ENCODE results near the gene CFAP210. TPM values are rescaled to one million over a fixed set of nuclear protein-coding genes. Genes with fewer than 3 reads are reported as not detected.
"Not testable (repeated sequence)": the region's sequence is repeated elsewhere in the genome, so short reads cannot be mapped to it uniquely, and the experiment has no call there.

CFAP210 gene
- total RNA-seq, 5 donors from 2014 or later (not counting 1 experiment from before 2014, with no cell fraction given): 0.35 to 0.96 TPM; not detected in 3

- no peaks in the 10 kb centered on the region for H3K9me3 Mint-ChIP-seq
- CTCF ChIA-PET: interaction anchor here in 1 of 2 donors (1.3 kb wide), 1 partner anchor 9 kb away, joined by 5 read pairs; no protein-coding TSS in a partner anchor
- H3K4me1 Mint-ChIP-seq: no peaks in the 10 kb centered on the region
Measured at GRCh38 chr2:169705927-169706326, 11.7 kb upstream of the CFAP210 start.

GRCh38 chr2:169704160-169704708, 10.0 kb upstream of the CFAP210 start:
- Histone ChIP-seq H3K27ac (ENCODE audit: low read length) (no peak overlapping the region), H3K4me1 (ENCODE audit: control insufficient read depth in 1 of 2, extremely low read depth in 1 of 2, insufficient read depth in 2 of 2, low read length in 2 of 2) (no peaks in the 10 kb centered on the region), H3K27me3 (replicated peaks in 1 of 2; ENCODE audit: control insufficient read depth in 2 of 2, extremely low read depth in 1 of 2, insufficient read depth in 2 of 2, low read length in 1 of 2) (no peaks in the 10 kb centered on the region), H3K36me3 (ENCODE audit: control insufficient read depth in 2 of 2, extremely low read depth in 1 of 2, insufficient read depth in 1 of 2, low read length in 1 of 2) (no peaks in the 10 kb centered on the region), H3K4me3 (ENCODE audit: control insufficient read depth in 1 of 2, extremely low read depth in 1 of 2, low read length in 1 of 2) (no peak overlapping the region), H3K9me3 (no peaks in the 10 kb centered on the region)
- CTCF ChIA-PET: interaction anchor here (0.6 to 0.7 kb wide), 2 partner anchors 192 to 207 kb away, joined by 3 to 4 read pairs; no protein-coding TSS in a partner anchor
- POLR2A ChIA-PET: no interaction called here
- H3K36me3 Mint-ChIP-seq: peaks cover 22% of the 10 kb centered on the region
- no peaks in the 10 kb centered on the region for H3K27me3 Mint-ChIP-seq
- H3K9me3 Mint-ChIP-seq: no peaks in the 10 kb centered on the region
- no CpG with 5 or more reads among the region's 1 CpG for WGBS (ENCODE audit: insufficient coverage)
- peaks cover 0 to 7% (median 0%) of the 10 kb centered on the region in 3 donors for H3K4me1 Mint-ChIP-seq
- no peak overlapping the region for H3K4me3 Mint-ChIP-seq
- no peak overlapping the region for H3K27ac Mint-ChIP-seq
- ATAC-seq (replicated peaks in 1 of 4) (no peak), DNase-seq (no peak)

More at GRCh38 chr2:169705927-169706326, 11.7 kb upstream of the CFAP210 start:
- no peak overlapping the region for H3K27ac ChIP-seq (ENCODE audit: low read length)
- no peak overlapping the region for H3K4me3 ChIP-seq (ENCODE audit: control insufficient read depth in 1 of 2, extremely low read depth in 1 of 2, low read length in 1 of 2)
- peaks cover 13% of the 10 kb centered on the region for H3K36me3 Mint-ChIP-seq
- ATAC-seq (replicated peaks in 1 of 4) (no peak), DNase-seq (no peak)
- no peaks in the 10 kb centered on the region for H3K4me1 ChIP-seq (ENCODE audit: control insufficient read depth in 1 of 2, extremely low read depth in 1 of 2, insufficient read depth in 2 of 2, low read length in 2 of 2)
- H3K27me3 Mint-ChIP-seq: no peaks in the 10 kb centered on the region
- no peaks in the 10 kb centered on the region for H3K27me3 ChIP-seq (replicated peaks in 1 of 2; ENCODE audit: control insufficient read depth in 2 of 2, extremely low read depth in 1 of 2, insufficient read depth in 2 of 2, low read length in 1 of 2)
- no peak overlapping the region for H3K27ac Mint-ChIP-seq
- no peak overlapping the region for H3K4me3 Mint-ChIP-seq
- no peaks in the 10 kb centered on the region for H3K9me3 ChIP-seq
- POLR2A ChIA-PET: interaction anchor here in 1 of 2 donors (0.6 to 0.7 kb wide), 2 partner anchors 115 to 222 kb away, joined by 3 to 6 read pairs; no protein-coding TSS in a partner anchor
- WGBS (ENCODE audit: insufficient coverage): no CpG with 5 or more reads among the region's 2 CpGs
- H3K36me3 ChIP-seq (ENCODE audit: control insufficient read depth in 2 of 2, extremely low read depth in 1 of 2, insufficient read depth in 1 of 2, low read length in 1 of 2): no peaks in the 10 kb centered on the region

GRCh38 chr2:169702996-169703395, 8.8 kb upstream of the CFAP210 start:
- no peak for DNase-seq
- no peaks in the 10 kb centered on the region for H3K27me3 Mint-ChIP-seq
- Histone ChIP-seq H3K27me3 (replicated peaks in 1 of 2; ENCODE audit: control insufficient read depth in 2 of 2, extremely low read depth in 1 of 2, insufficient read depth in 2 of 2, low read length in 1 of 2) (no peaks in the 10 kb centered on the region), H3K9me3 (no peaks in the 10 kb centered on the region), H3K4me3 (ENCODE audit: control insufficient read depth in 1 of 2, extremely low read depth in 1 of 2, low read length in 1 of 2) (no peak overlapping the region), H3K4me1 (ENCODE audit: control insufficient read depth in 1 of 2, extremely low read depth in 1 of 2, insufficient read depth in 2 of 2, low read length in 2 of 2) (no peaks in the 10 kb centered on the region), H3K36me3 (ENCODE audit: control insufficient read depth in 2 of 2, extremely low read depth in 1 of 2, insufficient read depth in 1 of 2, low read length in 1 of 2) (peaks cover 2 to 4% of the 10 kb centered on the region in 2 donors), H3K27ac (ENCODE audit: low read length) (no peak overlapping the region)
- WGBS (ENCODE audit: insufficient coverage): 100% methylated on average over 1 of the region's 3 CpGs
- H3K4me3 Mint-ChIP-seq: no peak overlapping the region
- no peaks in the 10 kb centered on the region for H3K9me3 Mint-ChIP-seq
- CTCF ChIA-PET: interaction anchor here in 1 of 2 donors (0.6 kb wide), 1 partner anchor 1422 kb away, joined by 4 read pairs; no protein-coding TSS in a partner anchor
- ATAC-seq (replicated peaks in 1 of 4): no peak
- H3K4me1 Mint-ChIP-seq: peaks cover 0 to 8% (median under 1%) of the 10 kb centered on the region in 3 donors
- POLR2A ChIA-PET: interaction anchor here in 1 of 2 donors (0.5 kb wide), 1 partner anchor 209 kb away, joined by 5 read pairs; no protein-coding TSS in a partner anchor
- no peak overlapping the region for H3K27ac Mint-ChIP-seq
- peaks cover 27% of the 10 kb centered on the region for H3K36me3 Mint-ChIP-seq

- H3K36me3 ChIP-seq (ENCODE audit: control insufficient read depth in 2 of 2, extremely low read depth in 1 of 2, insufficient read depth in 1 of 2, low read length in 1 of 2); H3K27ac Mint-ChIP-seq; POLR2A ChIA-PET; H3K27me3 ChIP-seq (replicated peaks in 1 of 2; ENCODE audit: control insufficient read depth in 2 of 2, extremely low read depth in 1 of 2, insufficient read depth in 2 of 2, low read length in 1 of 2); H3K9me3 Mint-ChIP-seq; H3K4me1 ChIP-seq (ENCODE audit: control insufficient read depth in 1 of 2, extremely low read depth in 1 of 2, insufficient read depth in 2 of 2, low read length in 2 of 2); H3K4me3 ChIP-seq (ENCODE audit: control insufficient read depth in 1 of 2, extremely low read depth in 1 of 2, low read length in 1 of 2); H3K27ac ChIP-seq (ENCODE audit: low read length); H3K4me3 Mint-ChIP-seq; DNase-seq; ATAC-seq (replicated peaks in 1 of 4); H3K27me3 Mint-ChIP-seq; H3K9me3 ChIP-seq: not testable (repeated sequence)
- WGBS (ENCODE audit: insufficient coverage): no CpG with 5 or more reads among the region's 2 CpGs
- peaks cover 7 to 11% (median 8%) of the 10 kb centered on the region in 3 donors for H3K4me1 Mint-ChIP-seq
- CTCF ChIA-PET: interaction anchor here in 1 of 2 donors (1.0 to 1.3 kb wide), 3 partner anchors 9 to 125 kb away, joined by 3 read pairs; no protein-coding TSS in a partner anchor
- peaks cover 31% of the 10 kb centered on the region for H3K36me3 Mint-ChIP-seq
Measured at GRCh38 chr2:169699173-169699572, 5.0 kb upstream of the CFAP210 start.

GRCh38 chr2:169696381-169696780, 2.2 kb upstream of the CFAP210 start:
- Mint-ChIP-seq H3K27me3 (peaks cover 4 to 5% of the 10 kb centered on the region in 2 donors), H3K4me3 (no peak overlapping the region), H3K27ac (no peak overlapping the region), H3K4me1 (peaks cover 17 to 19% (median 18%) of the 10 kb centered on the region in 3 donors), H3K36me3 (peaks cover 24% of the 10 kb centered on the region), H3K9me3 (peaks cover 0 to 5% (median under 1%) of the 10 kb centered on the region in 3 donors)
- ATAC-seq (replicated peaks in 1 of 4): no peak
- POLR2A ChIA-PET: no interaction called here
- no peak for DNase-seq
- peaks cover 2 to 4% of the 10 kb centered on the region in 2 donors for H3K36me3 ChIP-seq (ENCODE audit: control insufficient read depth in 2 of 2, extremely low read depth in 1 of 2, insufficient read depth in 1 of 2, low read length in 1 of 2)
- no peaks in the 10 kb centered on the region for H3K27me3 ChIP-seq (replicated peaks in 1 of 2; ENCODE audit: control insufficient read depth in 2 of 2, extremely low read depth in 1 of 2, insufficient read depth in 2 of 2, low read length in 1 of 2)
- H3K9me3 ChIP-seq: no peaks in the 10 kb centered on the region
- peaks cover 3 to 9% of the 10 kb centered on the region in 2 experiments for H3K4me1 ChIP-seq (ENCODE audit: control insufficient read depth in 1 of 2, extremely low read depth in 1 of 2, insufficient read depth in 2 of 2, low read length in 2 of 2)
- CTCF ChIA-PET: interaction anchor here in 1 of 2 donors (0.7 to 1.4 kb wide), 2 partner anchors 10 to 95 kb away, joined by 3 to 5 read pairs; no protein-coding TSS in a partner anchor
- no peak overlapping the region for H3K4me3 ChIP-seq (ENCODE audit: control insufficient read depth in 1 of 2, extremely low read depth in 1 of 2, low read length in 1 of 2)
- no peak overlapping the region for H3K27ac ChIP-seq (ENCODE audit: low read length)

GRCh38 chr2:169694894-169695260, 672 bp upstream of the CFAP210 start:
- Mint-ChIP-seq H3K9me3 (peaks cover 4 to 12% (median 8%) of the 10 kb centered on the region in 3 donors), H3K4me1 (peaks cover 17 to 19% (median 18%) of the 10 kb centered on the region in 3 donors), H3K4me3 (peak overlapping the region; percentile 83 to 97 (median 87)), H3K36me3 (peaks cover 20% of the 10 kb centered on the region), H3K27me3 (peaks cover 5 to 9% of the 10 kb centered on the region in 2 donors), H3K27ac (peak overlapping the region; percentile 81 to 92)
- no peaks in the 10 kb centered on the region for H3K9me3 ChIP-seq
- H3K27ac ChIP-seq (ENCODE audit: low read length): peak overlapping the region; percentile 88
- peak overlapping the region; percentile 69 to 80 for H3K4me3 ChIP-seq (ENCODE audit: control insufficient read depth in 1 of 2, extremely low read depth in 1 of 2, low read length in 1 of 2)
- ChIA-PET CTCF (interaction anchor here in 1 of 2 donors (2.3 kb wide), 1 partner anchor 11 kb away, joined by 9 read pairs; no protein-coding TSS in a partner anchor), POLR2A (interaction anchor here in 1 of 2 donors (0.5 to 3.4 kb wide), 5 partner anchors 11 to 330 kb away, joined by 3 to 25 read pairs (median 4); partner anchors contain the start of gene SSB)
- DNase-seq (no peak), ATAC-seq (replicated peaks in 1 of 4) (no peak)
- H3K27me3 ChIP-seq (replicated peaks in 1 of 2; ENCODE audit: control insufficient read depth in 2 of 2, extremely low read depth in 1 of 2, insufficient read depth in 2 of 2, low read length in 1 of 2): no peaks in the 10 kb centered on the region
- H3K36me3 ChIP-seq (ENCODE audit: control insufficient read depth in 2 of 2, extremely low read depth in 1 of 2, insufficient read depth in 1 of 2, low read length in 1 of 2): peaks cover 2 to 4% of the 10 kb centered on the region in 2 donors
- WGBS (ENCODE audit: insufficient coverage): 81% methylated on average over 2 of the region's 8 CpGs
- peaks cover 3 to 9% of the 10 kb centered on the region in 2 experiments for H3K4me1 ChIP-seq (ENCODE audit: control insufficient read depth in 1 of 2, extremely low read depth in 1 of 2, insufficient read depth in 2 of 2, low read length in 2 of 2)
